Ovary (tissue), 9 donors: Measurements from ENCODE around the gene MDM4. TPM values are rescaled to one million over a fixed set of nuclear protein-coding genes. Genes with fewer than 3 reads are reported as not detected.
"Not testable (repeated sequence)": the region's sequence is repeated elsewhere in the genome, so short reads cannot be mapped to it uniquely, and the experiment has no call there.

Experiments
- DNase-seq, 5 donors: peaks; one replicate each; pipeline ENCODE4 v3.0.0-alpha.2; 2019 to 2020
- H3K27ac ChIP-seq, 2 donors: fragments of 200-600 bp; one replicate each; pipeline versions ENCODE4 v1.5.1 to v1.8.0; 2019 to 2022
- H3K27me3 ChIP-seq: fragments of 200-600 bp; one replicate; pipeline ENCODE4 v1.8.0; 2022
- H3K36me3 ChIP-seq: fragments of 200-600 bp; sonication (generic); one replicate; pipeline ENCODE4 v1.5.1; 2019
- H3K4me1 ChIP-seq: one replicate; pipeline ENCODE4 v1.8.1; 2013; ENCODE audit warnings: mild to moderate bottlenecking, moderate library complexity; ENCODE audit not compliant: insufficient read depth
- H3K4me3 ChIP-seq: fragments of 200-600 bp; sonication (generic); one replicate; pipeline ENCODE4 v1.5.1; 2017
- H3K9me3 ChIP-seq, 2 donors: fragments of 200-600 bp in 1 of 2; sonication (generic) in 1 of 2; one replicate each; pipeline versions ENCODE4 v1.5.1 to v1.8.1; 2013 to 2019; ENCODE audit warnings: mild to moderate bottlenecking in 1 of 2, moderate library complexity in 1 of 2
- EP300 ChIP-seq: sonication (generic); formaldehyde crosslinking; IDR thresholded peaks from one replicate; pipeline ENCODE4 v1.6.1; 2017; ENCODE audit warnings: antibody characterized with exemption
- POLR2A ChIP-seq: fragments of 450-650 bp; IDR thresholded peaks from one replicate; pipeline ENCODE4 v1.6.1; 2017; ENCODE audit warnings: antibody characterized with exemption, mild to moderate bottlenecking, moderate library complexity
- WGBS, 3 donors: extraction: QIAGEN DNeasy Blood & Tissue Kit in 1 of 3; methylation state at CpG; one replicate each; pipeline versions ENCODE4 v1.1.5 to v1.1.7; 2013 to 2017; 5-methylcytosine and 5-hydroxymethylcytosine counted together
- intact Hi-C, 4 donors: fragments of 100-400 bp; cut with DNase I; formaldehyde crosslinking; loops; one replicate each; pipeline versions ENCODE4 v1.11.0 to v1.15.1; 2022 to 2023
- polyA plus RNA-seq, 2 donors: library from polyadenylated mRNA; stranded (reverse); fragments of 200-250 nt in 1 of 2; fragments of 350-450 nt in 1 of 2; fragmentation: Illumina TruSeq in 1 of 2; extraction: RNeasy Lipid Tissue Mini Kit (QIAGEN cat#74804) in 1 of 2; gene quantifications; one replicate each; pipeline ENCODE4 v1.2.3, GENCODE V29; 2013 to 2014
- total RNA-seq, 7 donors: library from RNA; depleted of rRNA in 2 of 7; stranded (reverse); fragments of >200 nt in 2 of 7; fragmentation: NEBNext Ultra II Directional in 3 of 7; extraction: Animal tissue kit (Norgen Biotek cat#: 25700) in 3 of 7; gene quantifications; one replicate each; pipeline versions ENCODE4 v1.1.0 to v1.2.4, GENCODE V29; 2016 to 2023
- TF ChIP-seq, protein P1 (sequence below), 3 donors: fragments of 450-650 bp in 2 of 3; fragments of 200-600 bp in 1 of 3; IDR thresholded peaks; one replicate each; pipeline versions ENCODE4 v1.5.1 to v1.8.0; 2016 to 2022; ENCODE audit warnings: antibody characterized with exemption in 3 of 3, mild to moderate bottlenecking in 1 of 3
- donor health status: DM: no; HTN: no; CAD: no; lungs with moderate emphysema.
- donor health status: DM: no; HTN: no; CAD: no.
- donor health status: Bipolar disorder and iron deficiency.
- donor health status: DM: yes; HTN: yes; CAD: no.
- donor health status: DM: no; HTN: no; CAD: no.
- donor health status: DM: yes; HTN: yes; CAD: no.

Gene MDM4
- total and polyA plus RNA-seq, 9 donors, result 10.2 to 113 (median 76.8) TPM

DNA sequence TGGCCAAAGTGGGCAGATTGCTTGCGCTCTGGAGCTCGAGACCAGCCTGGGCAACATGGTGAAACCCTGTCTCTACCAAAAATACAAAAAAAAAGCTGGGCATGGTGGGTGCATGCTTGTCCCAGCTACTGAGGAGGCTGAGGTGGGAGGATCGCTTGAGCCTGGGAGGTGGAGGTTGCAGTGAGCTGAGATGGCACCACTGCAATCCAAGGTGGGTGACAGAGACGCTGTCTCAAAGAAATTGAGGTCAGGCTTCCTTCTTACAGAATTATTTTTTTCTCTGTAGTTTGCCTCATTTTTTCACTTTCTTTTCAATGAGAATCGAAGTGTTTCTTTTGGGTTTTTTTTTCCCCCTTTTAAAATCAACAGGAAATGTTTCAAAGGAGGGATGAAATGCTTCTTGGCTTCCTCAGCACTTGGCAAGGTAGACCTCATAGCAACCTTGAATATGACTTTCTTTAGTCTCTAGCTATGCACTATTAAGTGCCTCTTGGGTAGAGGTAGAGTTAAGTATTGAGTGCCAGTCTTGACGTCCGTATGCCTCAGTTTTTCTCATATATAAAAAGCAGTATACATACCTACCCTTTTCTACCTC lies 40.3 kb downstream of the MDM4 start:
- WGBS, 3 donors, result 57 to 65% (median 59%) methylated on average over 7 of the region's 7 CpGs
- Histone ChIP-seq H3K27me3 (no peaks in the 10 kb centered on the region), H3K9me3 (no peaks in the 10 kb centered on the region), H3K27ac (no peak overlapping the region), H3K36me3 (no peaks in the 10 kb centered on the region), H3K4me3 (no peak overlapping the region), H3K4me1 (no peaks in the 10 kb centered on the region)
- no peak for DNase-seq
- intact Hi-C loops, result no loop called here
- TF ChIP-seq POLR2A (no peak), EP300 (no peak)
- TF ChIP-seq, protein P1, sequence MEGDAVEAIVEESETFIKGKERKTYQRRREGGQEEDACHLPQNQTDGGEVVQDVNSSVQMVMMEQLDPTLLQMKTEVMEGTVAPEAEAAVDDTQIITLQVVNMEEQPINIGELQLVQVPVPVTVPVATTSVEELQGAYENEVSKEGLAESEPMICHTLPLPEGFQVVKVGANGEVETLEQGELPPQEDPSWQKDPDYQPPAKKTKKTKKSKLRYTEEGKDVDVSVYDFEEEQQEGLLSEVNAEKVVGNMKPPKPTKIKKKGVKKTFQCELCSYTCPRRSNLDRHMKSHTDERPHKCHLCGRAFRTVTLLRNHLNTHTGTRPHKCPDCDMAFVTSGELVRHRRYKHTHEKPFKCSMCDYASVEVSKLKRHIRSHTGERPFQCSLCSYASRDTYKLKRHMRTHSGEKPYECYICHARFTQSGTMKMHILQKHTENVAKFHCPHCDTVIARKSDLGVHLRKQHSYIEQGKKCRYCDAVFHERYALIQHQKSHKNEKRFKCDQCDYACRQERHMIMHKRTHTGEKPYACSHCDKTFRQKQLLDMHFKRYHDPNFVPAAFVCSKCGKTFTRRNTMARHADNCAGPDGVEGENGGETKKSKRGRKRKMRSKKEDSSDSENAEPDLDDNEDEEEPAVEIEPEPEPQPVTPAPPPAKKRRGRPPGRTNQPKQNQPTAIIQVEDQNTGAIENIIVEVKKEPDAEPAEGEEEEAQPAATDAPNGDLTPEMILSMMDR (IDR thresholded peaks at IDR 0.05), result no peak

DNA sequence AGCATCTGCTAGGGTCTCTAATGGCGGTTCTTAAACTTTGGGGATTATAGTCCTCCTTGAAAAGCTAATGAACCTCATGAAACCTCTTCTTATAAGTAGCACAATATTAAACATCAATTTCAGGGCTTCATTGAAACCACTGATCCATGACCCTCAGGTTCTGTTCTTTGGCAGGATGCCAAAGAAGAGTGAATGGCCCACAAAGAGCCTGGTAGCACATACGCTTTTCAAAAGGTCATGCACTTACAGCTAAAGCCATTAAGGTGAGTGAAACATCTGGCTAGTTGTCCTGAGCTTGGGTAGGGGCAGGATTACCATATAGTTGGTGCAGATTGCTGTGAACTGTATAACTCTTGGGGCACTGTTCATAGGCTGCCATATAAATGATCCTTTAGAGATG lies 42.3 kb downstream of the MDM4 start:
- no peaks in the 10 kb centered on the region for H3K36me3 ChIP-seq

DNA sequence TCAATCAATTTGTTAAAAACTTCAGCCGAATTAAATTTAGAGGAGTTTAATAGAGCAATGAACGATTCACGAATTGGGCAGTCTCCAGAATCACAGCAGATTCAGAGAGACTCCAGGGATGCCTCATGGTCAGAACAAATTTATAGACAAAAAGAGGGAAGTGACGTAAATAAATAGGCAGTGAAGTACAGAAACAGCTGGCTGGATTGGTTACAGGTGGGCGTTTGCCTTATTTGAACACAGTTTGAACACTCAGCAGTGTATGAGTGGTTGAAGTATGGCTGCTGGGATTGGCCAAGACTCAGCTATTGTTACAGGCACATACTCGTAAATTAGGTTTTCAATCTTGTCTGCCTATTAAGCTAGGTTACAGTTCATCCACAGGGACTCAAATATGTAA lies 43.8 kb downstream of the MDM4 start:
- H3K4me1 ChIP-seq, H3K36me3 ChIP-seq, H3K27me3 ChIP-seq, H3K9me3 ChIP-seq, H3K4me3 ChIP-seq, DNase-seq, H3K27ac ChIP-seq: not testable (repeated sequence)
- intact Hi-C loops, result loop anchor here in 3 of 4 donors (5.0 to 10.0 kb wide), 3 partner anchors 205 to 385 kb away; no protein-coding TSS in a partner anchor
- 88 to 92% (median 90%) methylated on average over 6 of the region's 6 CpGs for WGBS, 3 donors

More for the DNA sequence above, 42.3 kb downstream of the MDM4 start:
- DNase-seq, result no peak
- no peaks in the 10 kb centered on the region for H3K9me3 ChIP-seq
- no peak overlapping the region for H3K27ac ChIP-seq
- intact Hi-C loops, result no loop called here
- WGBS, 3 donors, result 81 to 84% (median 82%) methylated on average over 2 of the region's 2 CpGs
- no peak for TF ChIP-seq POLR2A
- TF ChIP-seq, protein P1 (IDR thresholded peaks at IDR 0.05), result no peak
- TF ChIP-seq EP300, result no peak
- no peaks in the 10 kb centered on the region for H3K4me1 ChIP-seq
- H3K27me3 ChIP-seq, result no peaks in the 10 kb centered on the region
- H3K4me3 ChIP-seq, result no peak overlapping the region

DNA sequence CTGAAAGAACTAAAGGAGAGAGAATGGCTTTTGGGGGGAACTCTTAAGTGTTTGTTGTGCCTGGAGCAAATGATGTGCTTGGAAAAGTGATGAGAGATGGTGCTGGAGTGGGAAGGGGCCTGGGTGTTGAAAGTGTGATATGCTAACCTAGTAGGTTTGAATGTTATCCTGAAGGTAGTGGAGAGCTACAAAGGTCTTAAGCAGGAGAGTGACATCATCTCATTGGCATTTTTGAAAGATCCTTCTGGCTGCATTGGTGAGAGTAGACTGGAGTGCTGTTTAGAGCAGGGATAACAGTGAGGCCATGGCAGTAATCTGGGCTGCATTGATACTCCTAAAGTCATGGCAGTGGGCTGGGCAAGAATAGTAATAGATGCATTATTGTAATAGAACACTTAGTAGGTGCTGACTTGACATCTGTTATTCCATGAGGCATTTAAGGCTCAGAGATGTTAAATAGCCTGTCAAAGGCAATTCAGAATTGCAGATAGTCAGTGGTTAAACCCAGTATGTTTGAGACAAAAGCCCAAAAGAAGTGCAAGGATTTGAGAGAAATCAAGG lies 44.5 kb downstream of the MDM4 start:
- Histone ChIP-seq H3K4me1 (no peaks in the 10 kb centered on the region), H3K36me3 (no peaks in the 10 kb centered on the region), H3K4me3 (no peak overlapping the region), H3K27me3 (no peaks in the 10 kb centered on the region), H3K9me3 (no peaks in the 10 kb centered on the region), H3K27ac (no peak overlapping the region)
- DNase-seq, result no peak
- intact Hi-C loops, result loop anchor here in 3 of 4 donors (5.0 to 10.0 kb wide), 3 partner anchors 204 to 384 kb away; no protein-coding TSS in a partner anchor
- TF ChIP-seq EP300 (no peak), POLR2A (no peak)
- TF ChIP-seq, protein P1 (IDR thresholded peaks at IDR 0.05), result no peak
